ENCODE measurements around the gene RIC1.

Gene RIC1

DNA sequence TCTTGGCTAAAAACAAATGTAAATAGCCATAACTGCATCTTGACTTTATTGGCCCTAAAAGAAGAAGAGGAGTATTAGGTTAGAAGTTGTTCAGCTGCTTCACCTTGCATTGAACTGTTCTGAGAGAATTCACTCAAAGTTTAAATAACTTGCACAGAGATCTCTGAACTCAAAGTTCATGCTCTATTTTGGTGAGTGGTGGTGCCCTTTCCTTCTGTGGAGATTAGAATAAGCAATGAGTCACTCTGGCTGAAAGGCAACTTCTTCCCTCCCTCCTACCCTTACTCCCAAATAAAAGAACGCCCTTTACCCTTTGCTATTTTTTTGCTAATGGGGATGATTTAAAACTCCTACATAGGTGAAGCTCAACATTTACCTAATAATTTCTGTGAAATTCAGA lies 155.1 kb downstream of the RIC1 start:
- H3K9me3 ChIP-seq (replicated peaks in 1 of 11), result peaks cover 39 to 78% (median 57%) of the 10 kb centered on the region in 11 experiments
- peaks cover 43 to 82% (median 75%) of the 10 kb centered on the region in 11 experiments for H3K36me3 ChIP-seq
- no peak overlapping the region for H3K4me3 ChIP-seq

DNA sequence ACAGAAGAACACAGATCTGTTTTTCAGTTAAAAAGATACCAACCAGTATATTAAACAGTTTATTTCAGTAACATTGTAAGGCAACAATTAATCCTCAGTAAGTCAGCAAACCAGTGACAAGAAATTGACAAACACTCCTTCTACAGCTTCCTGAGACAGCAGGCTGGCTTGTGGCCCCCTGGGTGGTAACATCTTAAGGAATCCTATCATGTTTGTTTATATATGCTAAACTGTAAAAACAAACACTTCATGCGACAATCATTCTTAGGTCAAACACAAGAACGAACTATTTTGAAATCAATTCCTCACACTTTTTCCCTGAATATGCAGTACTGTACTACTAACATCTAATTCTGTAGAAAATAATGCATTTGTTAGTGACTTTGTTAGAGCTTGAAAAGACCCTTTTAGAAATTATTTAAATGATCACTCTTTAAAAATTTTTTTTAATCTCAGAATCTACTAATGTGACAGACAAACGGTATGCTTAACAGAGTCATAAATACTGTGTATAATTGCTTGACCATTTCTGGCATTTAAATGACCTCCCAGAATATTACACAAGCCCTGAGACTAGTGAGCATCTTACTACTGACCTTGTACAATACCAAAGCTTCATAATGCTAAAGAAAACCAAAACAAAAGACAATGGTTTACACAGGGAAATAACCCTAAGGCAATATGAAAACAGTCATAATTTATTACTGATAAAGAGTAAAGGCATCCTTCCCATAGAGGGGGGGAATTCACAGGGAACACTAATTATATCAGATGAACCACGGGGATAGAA lies 155.8 kb downstream of the RIC1 start:
- no peak overlapping the region for H3K9ac ChIP-seq
- H4K20me1 ChIP-seq, result no peaks in the 10 kb centered on the region
- peaks cover 37 to 75% (median 70%) of the 10 kb centered on the region in 11 experiments for H3K36me3 ChIP-seq
- H3K4me2 ChIP-seq, result no peak overlapping the region
- H3K9me3 ChIP-seq (replicated peaks in 1 of 11), result peaks cover 36 to 77% (median 52%) of the 10 kb centered on the region in 11 experiments; a peak in 21 of 22 replicates
- no peak overlapping the region for H3K4me3 ChIP-seq
- H3K27ac ChIP-seq, result no peak overlapping the region
- H3K4me1 ChIP-seq, result peaks cover 4 to 40% (median 5%) of the 10 kb centered on the region in 10 experiments; a peak in 17 of 20 replicates
- no peaks in the 10 kb centered on the region for H3K27me3 ChIP-seq
- no peak for TF ChIP-seq Cebpa-rat (IDR thresholded peaks at IDR 0.05)

More for the DNA sequence above, 155.1 kb downstream of the RIC1 start:
- H3K4me2 ChIP-seq, result no peak overlapping the region
- H3K27ac ChIP-seq, result no peak overlapping the region
- TF ChIP-seq Cebpa-rat (IDR thresholded peaks at IDR 0.05), result no peak
- no peak overlapping the region for H3K9ac ChIP-seq
- no peaks in the 10 kb centered on the region for H3K27me3 ChIP-seq
- H4K20me1 ChIP-seq, result no peaks in the 10 kb centered on the region
- peaks cover 0 to 33% (median 0%) of the 10 kb centered on the region in 10 experiments; a peak in 8 of 20 replicates for H3K4me1 ChIP-seq

DNA sequence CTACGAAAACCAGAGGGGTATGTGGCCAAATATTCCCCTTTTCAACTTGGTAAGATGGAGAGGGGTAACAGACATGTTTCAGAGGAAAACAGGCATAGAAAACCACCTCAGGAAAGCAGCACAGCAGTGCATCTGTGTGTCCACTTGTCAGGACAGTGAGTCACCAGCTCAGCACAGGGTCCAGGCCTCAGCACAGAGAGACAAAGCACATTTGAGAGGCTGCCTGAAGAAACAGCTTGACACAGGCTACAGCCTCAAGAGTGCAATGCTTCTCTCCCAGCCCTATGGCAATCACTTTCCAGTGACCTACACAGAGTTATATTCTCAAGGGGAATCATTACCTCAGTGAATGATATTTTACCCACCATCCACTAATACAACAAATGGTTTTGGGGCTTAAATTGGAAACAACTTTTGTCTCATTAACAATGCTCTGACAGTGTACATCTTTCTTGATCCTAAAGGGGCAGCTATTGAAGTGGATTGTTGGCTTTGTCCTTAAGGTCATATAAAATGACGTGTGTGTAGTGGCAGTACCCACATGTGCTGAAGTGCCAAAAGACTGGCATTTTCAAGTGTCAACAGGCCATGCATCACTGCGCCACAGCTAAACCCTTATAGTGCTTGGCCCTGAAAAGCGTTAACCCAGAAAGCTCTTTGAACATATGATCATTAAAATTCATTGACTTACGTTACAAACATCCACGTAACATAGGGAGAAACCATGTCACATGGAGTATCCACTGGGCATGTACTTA lies 157.6 kb downstream of the RIC1 start:
- H3K4me2 ChIP-seq, result peak overlapping the region in 2 of 11 experiments; percentile 25 to 50; a peak in 3 of 22 replicates
- peaks cover 24 to 76% (median 43%) of the 10 kb centered on the region in 11 experiments for H3K9me3 ChIP-seq (replicated peaks in 1 of 11)
- H3K4me1 ChIP-seq, result peaks cover 10 to 56% (median 23%) of the 10 kb centered on the region in 10 experiments
- no peaks in the 10 kb centered on the region for H3K27me3 ChIP-seq
- H3K36me3 ChIP-seq, result peaks cover 26 to 62% (median 57%) of the 10 kb centered on the region in 11 experiments
- H3K27ac ChIP-seq, result no peak overlapping the region
- TF ChIP-seq Cebpa-rat (IDR thresholded peaks at IDR 0.05), result no peak
- no peaks in the 10 kb centered on the region for H4K20me1 ChIP-seq
- H3K9ac ChIP-seq, result no peak overlapping the region
- H3K4me3 ChIP-seq, result no peak overlapping the region

DNA sequence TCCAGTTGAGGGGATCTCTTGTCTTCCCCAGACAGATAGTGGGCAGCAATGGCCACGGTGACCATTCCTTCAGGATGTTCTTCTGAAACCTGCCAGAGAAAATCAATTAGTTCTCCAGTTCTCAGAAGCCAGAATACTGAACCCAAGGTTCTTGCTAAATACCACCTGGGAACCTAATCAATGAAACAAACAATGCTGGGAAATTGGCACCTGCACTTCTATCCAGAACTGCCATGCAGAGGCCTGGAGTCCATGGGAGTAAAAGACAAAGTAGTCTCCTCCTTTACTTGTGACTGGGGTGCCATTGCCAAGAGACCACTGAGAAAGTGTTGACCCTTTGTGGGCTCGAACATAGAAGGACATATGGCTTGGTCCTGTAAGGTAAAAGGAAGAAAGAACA lies 158.3 kb downstream of the RIC1 start:
- peaks cover 17 to 76% (median 44%) of the 10 kb centered on the region in 11 experiments; a peak in 21 of 22 replicates for H3K9me3 ChIP-seq (replicated peaks in 1 of 11)
- H3K36me3 ChIP-seq, result peaks cover 24 to 62% (median 56%) of the 10 kb centered on the region in 11 experiments
- H3K4me1 ChIP-seq, result peaks cover 10 to 56% (median 26%) of the 10 kb centered on the region in 10 experiments
- H3K4me3 ChIP-seq, result no peak overlapping the region
- no peak overlapping the region for H3K27ac ChIP-seq
- TF ChIP-seq Cebpa-rat (IDR thresholded peaks at IDR 0.05), result no peak
- peak overlapping the region in 2 of 11 experiments; percentile 25 to 50; a peak in 4 of 22 replicates for H3K4me2 ChIP-seq
- no peak overlapping the region for H3K9ac ChIP-seq
- H3K27me3 ChIP-seq, result no peaks in the 10 kb centered on the region
- H4K20me1 ChIP-seq, result no peaks in the 10 kb centered on the region

DNA sequence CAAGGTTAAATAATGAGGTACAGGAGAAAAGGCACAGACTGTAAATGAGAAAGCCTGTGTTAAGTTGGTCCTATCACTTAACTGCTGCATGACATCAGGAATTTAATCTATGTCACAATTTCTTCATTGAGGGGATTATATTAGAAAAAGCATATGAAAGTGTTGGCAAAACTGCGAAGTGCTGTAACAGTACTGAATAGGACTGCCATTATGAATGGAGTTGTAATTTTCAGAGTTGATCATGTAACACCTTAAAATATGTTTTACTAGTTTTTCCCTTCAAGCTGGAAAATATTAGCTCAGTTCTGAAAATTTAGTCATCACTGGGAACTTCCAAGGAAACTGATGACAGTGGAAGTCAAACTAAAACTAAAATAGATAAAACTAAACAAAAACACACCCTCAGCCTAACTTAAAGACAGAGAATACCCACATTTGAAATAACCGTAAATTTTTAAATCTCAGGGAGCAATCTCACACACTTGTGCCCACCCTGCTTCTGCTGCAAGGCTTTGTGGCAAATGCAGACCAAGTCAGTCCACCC lies 158.9 kb downstream of the RIC1 start:
- peaks cover 10 to 56% (median 26%) of the 10 kb centered on the region in 10 experiments for H3K4me1 ChIP-seq
- H3K4me3 ChIP-seq, result no peak overlapping the region
- H3K9ac ChIP-seq, result no peak overlapping the region
- H3K27ac ChIP-seq, result peak overlapping the region in 2 of 11 experiments; percentile 11 to 22; a peak in 2 of 22 replicates
- H3K36me3 ChIP-seq, result peaks cover 24 to 62% (median 55%) of the 10 kb centered on the region in 11 experiments
- peak overlapping the region in 2 of 11 experiments; percentile 37 to 50; a peak in 3 of 22 replicates for H3K4me2 ChIP-seq
- H3K9me3 ChIP-seq (replicated peaks in 1 of 11), result peaks cover 11 to 76% (median 42%) of the 10 kb centered on the region in 11 experiments; a peak in 21 of 22 replicates
- H4K20me1 ChIP-seq, result no peaks in the 10 kb centered on the region
- H3K27me3 ChIP-seq, result no peaks in the 10 kb centered on the region
- TF ChIP-seq Cebpa-rat (IDR thresholded peaks at IDR 0.05), result no peak

DNA sequence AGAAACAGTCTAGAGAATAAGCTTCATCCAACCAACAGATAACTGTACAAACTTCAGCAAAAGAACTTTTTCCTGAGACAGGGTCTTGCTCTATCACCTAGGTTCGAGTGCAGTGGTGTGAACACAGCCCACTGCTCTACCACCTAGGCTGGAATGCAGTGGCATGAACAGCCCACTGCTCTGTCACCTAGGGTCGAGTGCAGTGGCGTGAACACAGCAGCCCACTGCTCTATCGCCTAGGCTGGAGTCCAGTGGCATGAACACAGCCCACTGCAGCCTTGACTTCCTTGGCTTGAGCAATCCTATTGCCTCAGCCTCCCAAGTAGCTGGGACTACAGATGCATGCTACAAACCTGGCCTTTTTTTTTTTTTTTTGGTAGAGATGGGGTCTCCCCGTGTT lies 160.6 kb downstream of the RIC1 start:
- Histone ChIP-seq H3K9me3 (replicated peaks in 1 of 11) (peaks cover 11 to 73% (median 44%) of the 10 kb centered on the region in 11 experiments; a peak in 21 of 22 replicates), H3K27ac (peak overlapping the region in 5 of 11 experiments; percentile 6 to 74 (median 62); a peak in 3 of 22 replicates), H3K9ac (no peak overlapping the region), H3K27me3 (no peaks in the 10 kb centered on the region), H3K4me2 (peak overlapping the region in 9 of 11 experiments; percentile 16 to 58 (median 47); a peak in 9 of 22 replicates), H3K36me3 (peaks cover 24 to 60% (median 47%) of the 10 kb centered on the region in 11 experiments), H3K4me3 (no peak overlapping the region), H3K4me1 (peaks cover 10 to 56% (median 26%) of the 10 kb centered on the region in 10 experiments), H4K20me1 (no peaks in the 10 kb centered on the region)
- TF ChIP-seq Cebpa-rat (IDR thresholded peaks at IDR 0.05), result no peak

DNA sequence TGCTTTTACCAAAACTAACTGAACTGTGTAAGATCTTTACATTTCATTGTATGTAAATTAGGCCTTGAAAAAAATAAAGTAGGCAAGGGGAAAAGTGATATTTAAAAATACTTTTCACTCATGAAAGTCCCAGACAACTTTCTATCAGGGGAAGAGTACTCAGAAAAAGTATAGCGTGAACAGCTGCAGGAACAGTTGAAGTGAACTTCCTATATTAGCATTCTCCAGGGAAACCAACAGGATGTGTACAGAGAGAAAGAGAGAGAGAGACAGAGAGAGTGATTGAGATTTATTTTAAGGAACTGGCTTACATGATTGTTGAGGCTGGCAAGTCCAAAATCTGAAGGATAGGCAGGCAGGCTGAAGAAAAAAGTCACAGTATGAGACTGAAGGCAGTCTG lies 162.0 kb downstream of the RIC1 start:
- Histone ChIP-seq H3K4me3 (peak overlapping the region in 4 of 10 experiments; percentile 6 to 30 (median 11); a peak in 3 of 20 replicates), H3K9ac (peak overlapping the region in 1 of 11 experiments; percentile 39; a peak in 2 of 22 replicates), H3K9me3 (replicated peaks in 1 of 11) (peaks cover 11 to 78% (median 51%) of the 10 kb centered on the region in 11 experiments; a peak in 21 of 22 replicates), H3K36me3 (peaks cover 18 to 57% (median 33%) of the 10 kb centered on the region in 11 experiments; a peak in 20 of 22 replicates), H3K27me3 (no peaks in the 10 kb centered on the region), H3K4me2 (peak overlapping the region in 8 of 11 experiments; percentile 0 to 58 (median 50); a peak in 16 of 22 replicates), H4K20me1 (no peaks in the 10 kb centered on the region), H3K27ac (peak overlapping the region in 10 of 11 experiments; percentile 21 to 74 (median 52); a peak in 16 of 22 replicates), H3K4me1 (peaks cover 10 to 51% (median 28%) of the 10 kb centered on the region in 10 experiments)
- no peak for TF ChIP-seq Cebpa-rat (IDR thresholded peaks at IDR 0.05)

DNA sequence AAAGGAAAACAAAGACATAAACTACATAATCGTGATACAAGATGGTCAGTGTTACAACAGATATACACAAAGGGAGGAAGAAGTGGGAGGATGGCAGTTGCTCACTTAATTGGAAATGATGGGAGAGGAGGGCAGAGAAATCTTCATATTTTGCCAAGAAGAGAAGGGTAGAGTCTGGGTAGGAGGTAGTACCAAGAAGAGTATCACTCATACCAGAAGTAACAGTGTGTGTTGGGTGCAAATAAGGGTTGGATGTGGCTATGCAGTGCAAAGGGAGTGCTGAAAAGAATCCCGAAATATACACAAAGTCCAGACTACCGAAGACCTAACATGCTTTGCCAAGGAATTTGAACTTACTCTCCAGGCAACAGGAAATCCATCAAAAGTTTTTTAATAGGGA lies 163.0 kb downstream of the RIC1 start:
- Histone ChIP-seq H3K4me3 (peak overlapping the region in 1 of 10 experiments; percentile 30; a peak in 3 of 20 replicates), H3K27ac (peak overlapping the region in 5 of 11 experiments; percentile 48 to 74 (median 62); a peak in 9 of 22 replicates), H3K36me3 (peaks cover 9 to 54% (median 23%) of the 10 kb centered on the region in 11 experiments; a peak in 17 of 22 replicates), H3K4me1 (peaks cover 10 to 43% (median 36%) of the 10 kb centered on the region in 10 experiments), H3K4me2 (peak overlapping the region in 1 of 11 experiments; percentile 8; a peak in 1 of 22 replicates), H3K9ac (no peak overlapping the region), H3K9me3 (replicated peaks in 1 of 11) (peaks cover 11 to 71% (median 44%) of the 10 kb centered on the region in 11 experiments; a peak in 21 of 22 replicates), H4K20me1 (no peaks in the 10 kb centered on the region), H3K27me3 (no peaks in the 10 kb centered on the region)
- TF ChIP-seq Cebpa-rat (IDR thresholded peaks at IDR 0.05), result no peak

All from BLaER1 treated with 17β-estradiol and CSF1 and Interleukin-3, amounts not matched to agents 10 nM and 100 nM (cell line).